Tibial nerve (tissue), 4 donors: ENCODE measurements around the gene CD226. TPM values are rescaled to one million over a fixed set of nuclear protein-coding genes. Genes with fewer than 3 reads are reported as not detected.

Source experiments
- DNase-seq, 2 donors: peaks; one replicate each; pipeline ENCODE4 v3.0.0-alpha.2; 2019; ENCODE audit warnings: low spot score in 2 of 2
- H3K27ac ChIP-seq, 4 donors: fragments of 200-600 bp; sonication (generic) in 3 of 4; one replicate each; pipeline ENCODE4 v1.5.1; 2017 to 2019; ENCODE audit warnings: mild to moderate bottlenecking in 1 of 4
- H3K27me3 ChIP-seq, 2 donors: fragments of 200-600 bp; sonication (generic) in 1 of 2; one replicate each; pipeline versions ENCODE4 v1.5.1 to v1.6.0; 2017 to 2019
- H3K36me3 ChIP-seq, 3 donors: fragments of 200-600 bp; sonication (generic); one replicate each; pipeline ENCODE4 v1.5.1; 2018 to 2019
- H3K4me1 ChIP-seq, 4 donors: fragments of 200-600 bp; sonication (generic) in 3 of 4; one replicate each; pipeline ENCODE4 v1.5.1; 2017 to 2019
- H3K4me3 ChIP-seq, 4 donors: fragments of 200-600 bp; sonication (generic) in 3 of 4; one replicate each; pipeline ENCODE4 v1.5.1; 2017 to 2019; ENCODE audit warnings: mild to moderate bottlenecking in 1 of 4, moderate library complexity in 1 of 4
- H3K9me3 ChIP-seq, 4 donors: fragments of 200-600 bp; sonication (generic) in 3 of 4; one replicate each; pipeline ENCODE4 v1.5.1; 2017 to 2019
- EP300 ChIP-seq, 2 donors: sonication (generic); formaldehyde crosslinking; IDR thresholded peaks; one replicate each; pipeline ENCODE4 v1.6.1; 2017; ENCODE audit warnings: antibody characterized with exemption in 2 of 2, mild to moderate bottlenecking in 1 of 2
- POLR2A ChIP-seq, 2 donors: fragments of 450-650 bp; IDR thresholded peaks; one replicate each; pipeline ENCODE4 v1.6.1; 2017; ENCODE audit warnings: antibody characterized with exemption in 2 of 2, mild to moderate bottlenecking in 2 of 2, moderate library complexity in 2 of 2
- WGBS, 2 donors: methylation state at CpG; one replicate each; pipeline ENCODE4 v1.1.5; 2018; 5-methylcytosine and 5-hydroxymethylcytosine counted together
- total RNA-seq, 4 donors: library from RNA; depleted of rRNA; stranded (reverse); fragments of >200 nt; gene quantifications; one replicate each; pipeline ENCODE4 v1.1.0, GENCODE V29; 2016
- TF ChIP-seq, protein P1 (sequence below), 5 experiments: fragments of 200-600 bp in 3 of 5; fragments of 450-650 bp in 2 of 5; sonication (generic) in 3 of 5; IDR thresholded peaks; one replicate each; pipeline ENCODE4 v1.5.1; 2016 to 2019; ENCODE audit warnings: antibody characterized with exemption in 5 of 5, mild to moderate bottlenecking in 3 of 5, moderate library complexity in 2 of 5

CD226 gene
- total RNA-seq, 4 donors from 2014 or later = 0.39 to 1.1 (median 0.72) TPM

GRCh38 chr18:69968039-69968438 lies 20.4 kb upstream of the CD226 start:
- Histone ChIP-seq H3K4me1 (no peaks in the 10 kb centered on the region), H3K27ac (no peak overlapping the region), H3K9me3 (peaks cover 0 to 5% (median 2%) of the 10 kb centered on the region in 4 donors), H3K27me3 (no peaks in the 10 kb centered on the region), H3K4me3 (no peak overlapping the region), H3K36me3 (no peaks in the 10 kb centered on the region)
- DNase-seq = no peak
- TF ChIP-seq POLR2A (IDR thresholded peaks at IDR 0.05) (no peak), EP300 (IDR thresholded peaks at IDR 0.05) (no peak)
- TF ChIP-seq, protein P1, sequence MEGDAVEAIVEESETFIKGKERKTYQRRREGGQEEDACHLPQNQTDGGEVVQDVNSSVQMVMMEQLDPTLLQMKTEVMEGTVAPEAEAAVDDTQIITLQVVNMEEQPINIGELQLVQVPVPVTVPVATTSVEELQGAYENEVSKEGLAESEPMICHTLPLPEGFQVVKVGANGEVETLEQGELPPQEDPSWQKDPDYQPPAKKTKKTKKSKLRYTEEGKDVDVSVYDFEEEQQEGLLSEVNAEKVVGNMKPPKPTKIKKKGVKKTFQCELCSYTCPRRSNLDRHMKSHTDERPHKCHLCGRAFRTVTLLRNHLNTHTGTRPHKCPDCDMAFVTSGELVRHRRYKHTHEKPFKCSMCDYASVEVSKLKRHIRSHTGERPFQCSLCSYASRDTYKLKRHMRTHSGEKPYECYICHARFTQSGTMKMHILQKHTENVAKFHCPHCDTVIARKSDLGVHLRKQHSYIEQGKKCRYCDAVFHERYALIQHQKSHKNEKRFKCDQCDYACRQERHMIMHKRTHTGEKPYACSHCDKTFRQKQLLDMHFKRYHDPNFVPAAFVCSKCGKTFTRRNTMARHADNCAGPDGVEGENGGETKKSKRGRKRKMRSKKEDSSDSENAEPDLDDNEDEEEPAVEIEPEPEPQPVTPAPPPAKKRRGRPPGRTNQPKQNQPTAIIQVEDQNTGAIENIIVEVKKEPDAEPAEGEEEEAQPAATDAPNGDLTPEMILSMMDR (IDR thresholded peaks at IDR 0.05) = no peak
- WGBS, 2 donors = 74 to 75% methylated on average over 8 of the region's 8 CpGs

- peaks cover 0 to 15% (median 0%) of the 10 kb centered on the region in 3 donors for H3K36me3 ChIP-seq
- WGBS, 2 donors = 90 to 93% methylated on average over 4 of the region's 4 CpGs
- H3K27ac ChIP-seq = no peak overlapping the region
- DNase-seq = no peak
- H3K9me3 ChIP-seq = no peaks in the 10 kb centered on the region
- H3K4me3 ChIP-seq = no peak overlapping the region
- no peaks in the 10 kb centered on the region for H3K4me1 ChIP-seq
- H3K27me3 ChIP-seq = no peaks in the 10 kb centered on the region
- no peak for TF ChIP-seq EP300 (IDR thresholded peaks at IDR 0.05)
- no peak for TF ChIP-seq POLR2A (IDR thresholded peaks at IDR 0.05)
- TF ChIP-seq, protein P1 (IDR thresholded peaks at IDR 0.05) = no peak
Observed at GRCh38 chr18:69963196-69963595, 15.5 kb upstream of the CD226 start.

GRCh38 chr18:69961718-69962117 lies 14.0 kb upstream of the CD226 start:
- DNase-seq = no peak
- TF ChIP-seq, protein P1 (IDR thresholded peaks at IDR 0.05) = no peak
- TF ChIP-seq POLR2A (IDR thresholded peaks at IDR 0.05) (no peak), EP300 (IDR thresholded peaks at IDR 0.05) (no peak)
- WGBS, 2 donors = 92 to 95% methylated on average over 3 of the region's 3 CpGs
- Histone ChIP-seq H3K27ac (no peak overlapping the region), H3K4me3 (no peak overlapping the region), H3K27me3 (no peaks in the 10 kb centered on the region), H3K36me3 (peaks cover 0 to 15% (median 0%) of the 10 kb centered on the region in 3 donors), H3K4me1 (no peaks in the 10 kb centered on the region), H3K9me3 (no peaks in the 10 kb centered on the region)

- peaks cover 0 to under 1% (median 0%) of the 10 kb centered on the region in 4 donors for H3K9me3 ChIP-seq
- 80 to 85% methylated on average over 5 of the region's 5 CpGs for WGBS, 2 donors
- H3K4me1 ChIP-seq = no peaks in the 10 kb centered on the region
- H3K27me3 ChIP-seq = no peaks in the 10 kb centered on the region
- H3K4me3 ChIP-seq = no peak overlapping the region
- no peak overlapping the region for H3K27ac ChIP-seq
- TF ChIP-seq, protein P1 (IDR thresholded peaks at IDR 0.05) = no peak
- no peak for TF ChIP-seq POLR2A (IDR thresholded peaks at IDR 0.05)
- no peak for TF ChIP-seq EP300 (IDR thresholded peaks at IDR 0.05)
- DNase-seq = no peak
- peaks cover 0 to 15% (median 0%) of the 10 kb centered on the region in 3 donors for H3K36me3 ChIP-seq
Observed at GRCh38 chr18:69958422-69958821, 10.7 kb upstream of the CD226 start.

DNA sequence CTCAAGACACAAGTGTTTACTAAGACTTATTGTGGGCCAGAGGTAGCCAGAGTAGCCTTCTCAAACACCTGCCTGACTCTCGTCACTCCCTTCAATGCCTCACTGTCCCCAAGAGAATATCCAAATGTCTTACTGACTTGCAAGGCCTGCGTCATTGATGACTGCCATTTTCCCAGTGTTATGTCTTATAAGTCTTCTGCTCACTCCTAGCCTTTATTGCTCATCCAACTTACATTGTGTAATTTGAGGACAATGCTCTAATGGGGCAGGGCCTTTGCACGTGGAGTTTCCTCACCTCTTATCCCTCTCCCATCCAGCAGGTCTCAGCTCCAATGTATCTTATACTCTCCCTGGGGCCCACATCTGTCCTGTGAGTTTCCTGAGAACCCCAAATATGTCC lies 10.1 kb upstream of the CD226 start:
- TF ChIP-seq, protein P1 (IDR thresholded peaks at IDR 0.05) = no peak
- DNase-seq = no peak
- 91% methylated on average over 3 of the region's 3 CpGs for WGBS, 2 donors

More for the DNA sequence above, 10.1 kb upstream of the CD226 start:
- no peaks in the 10 kb centered on the region for H3K4me1 ChIP-seq
- peaks cover 0 to 4% (median 0%) of the 10 kb centered on the region in 4 donors for H3K9me3 ChIP-seq
- H3K4me3 ChIP-seq = no peak overlapping the region
- H3K27me3 ChIP-seq = no peaks in the 10 kb centered on the region
- H3K36me3 ChIP-seq = peaks cover 0 to 14% (median 0%) of the 10 kb centered on the region in 3 donors
- H3K27ac ChIP-seq = no peak overlapping the region
